SU-DHL-6 (cell line): ENCODE data around the gene NSMCE1.
A peak's percentile ranks its signal among the peaks of the same experiment; 100 is the strongest.
"Not testable (repeated sequence)": the region's sequence is repeated elsewhere in the genome, so short reads cannot be mapped to it uniquely, and the experiment has no call there.

Source experiments
- H2AFZ ChIP-seq: fragments of 200-600 bp; sonication (generic); 2 replicates; pipeline ENCODE4 v1.6.1; 2014; ENCODE audit warnings: low read depth, mild to moderate bottlenecking, moderate library complexity, mixed read lengths, antibody characterized with exemption, low read length; ENCODE audit not compliant: severe bottlenecking
- H3F3A ChIP-seq: fragments of 200-600 bp; shearing (Covaris generic); 2 replicates; pipeline ENCODE4 v1.6.0; 2016; ENCODE audit warnings: antibody characterized with exemption, mild to moderate bottlenecking; ENCODE audit not compliant: insufficient read depth
- H3K27ac ChIP-seq: fragments of 200-600 bp; sonication (generic); 2 replicates; pipeline ENCODE4 v1.5.1; 2016; ENCODE audit warnings: low read depth, mild to moderate bottlenecking, low read length, moderate library complexity, mixed read lengths
- H3K27me3 ChIP-seq: fragments of 200-600 bp; sonication (generic), shearing (Covaris generic); 2 replicates; pipeline ENCODE4 v1.6.0; 2014; ENCODE audit warnings: mild to moderate bottlenecking, low read length
- H3K36me3 ChIP-seq: fragments of 200-600 bp; sonication (generic); 2 replicates; pipeline ENCODE4 v1.6.1; 2014; ENCODE audit warnings: mild to moderate bottlenecking, low read length, mixed read lengths
- H3K4me2 ChIP-seq: fragments of 300-600, 200-600 bp; shearing (Covaris generic), sonication (generic); 2 replicates; pipeline ENCODE4 v1.6.0; 2014; ENCODE audit warnings: low read length, low read depth, mild to moderate bottlenecking; ENCODE audit not compliant: poor library complexity, severe bottlenecking
- H3K4me3 ChIP-seq: fragments of 200-600 bp; sonication (generic); 2 replicates; pipeline ENCODE4 v1.5.1; 2014; ENCODE audit warnings: antibody characterized with exemption, low read length, mild to moderate bottlenecking, mixed read lengths; ENCODE audit not compliant: insufficient read depth, poor library complexity, severe bottlenecking
- H3K79me2 ChIP-seq: fragments of 200-600 bp; sonication (generic); 2 replicates; pipeline ENCODE4 v1.6.1; 2014; ENCODE audit warnings: mild to moderate bottlenecking, low read length, moderate library complexity; ENCODE audit not compliant: insufficient read depth
- H3K9ac ChIP-seq: fragments of 200-600 bp; sonication (generic); 2 replicates; pipeline ENCODE4 v1.7.0; 2014; ENCODE audit warnings: mild to moderate bottlenecking, low read length
- H3K9me2 ChIP-seq: fragments of 200-600 bp; sonication (generic); replicated peaks from 2 replicates; pipeline ENCODE4 v1.6.1; 2014; ENCODE audit warnings: low read length; ENCODE audit not compliant: insufficient read depth
- H3K9me3 ChIP-seq: fragments of 200-600 bp; sonication (generic); 2 replicates; pipeline ENCODE4 v1.6.1; 2014; ENCODE audit warnings: low read length, mixed read lengths; ENCODE audit not compliant: insufficient read depth
- H4K20me1 ChIP-seq: fragments of 200-600 bp; sonication (generic); 2 replicates; pipeline ENCODE4 v1.6.1; 2014; ENCODE audit warnings: low read depth, mild to moderate bottlenecking, antibody characterized with exemption, low read length, moderate library complexity, mixed read lengths
- EZH2phosphoT487 ChIP-seq: fragments of 200-600 bp; sonication (generic), shearing (Covaris generic); conservative IDR thresholded peaks from 2 replicates; pipeline ENCODE4 v1.6.1; 2018; ENCODE audit warnings: mild to moderate bottlenecking, antibody characterized with exemption, low read length, moderate library complexity, mixed read lengths
- TF ChIP-seq, protein P1 (sequence below): fragments of 200-600 bp; sonication (generic); IDR thresholded peaks from one replicate; pipeline ENCODE4 v1.5.1; 2017; ENCODE audit warnings: antibody characterized with exemption, mild to moderate bottlenecking, low read length, moderate library complexity; ENCODE audit not compliant: insufficient read depth, poor library complexity, severe bottlenecking

Gene NSMCE1

DNA sequence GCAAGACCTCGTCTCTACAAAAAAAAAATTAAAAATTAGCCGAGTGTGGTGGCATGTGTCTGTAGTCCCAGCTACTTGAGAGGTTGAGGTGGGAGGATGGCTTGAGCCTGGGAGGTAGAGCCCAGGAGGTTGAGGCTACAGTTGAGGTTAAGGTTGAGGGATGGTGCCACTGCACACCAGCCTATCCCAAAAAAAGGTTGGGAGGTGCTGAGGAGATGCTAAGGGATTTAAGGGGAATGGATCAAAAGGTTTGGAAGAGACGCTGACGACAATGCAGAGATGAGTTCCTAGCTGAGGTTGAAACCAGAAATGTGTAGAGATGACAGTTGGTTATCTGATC is 4.7 kb upstream of the NSMCE1 start:
- H3K27me3 ChIP-seq = no peaks in the 10 kb centered on the region
- H3K9me3 ChIP-seq = no peaks in the 10 kb centered on the region
- H4K20me1 ChIP-seq = no peaks in the 10 kb centered on the region
- no peak overlapping the region for H2AFZ ChIP-seq
- no peaks in the 10 kb centered on the region for H3K36me3 ChIP-seq
- peak overlapping the region; percentile 44 for H3K4me2 ChIP-seq
- H3K9ac ChIP-seq = no peak overlapping the region
- H3K9me2 ChIP-seq = no peaks in the 10 kb centered on the region
- TF ChIP-seq, protein P1, sequence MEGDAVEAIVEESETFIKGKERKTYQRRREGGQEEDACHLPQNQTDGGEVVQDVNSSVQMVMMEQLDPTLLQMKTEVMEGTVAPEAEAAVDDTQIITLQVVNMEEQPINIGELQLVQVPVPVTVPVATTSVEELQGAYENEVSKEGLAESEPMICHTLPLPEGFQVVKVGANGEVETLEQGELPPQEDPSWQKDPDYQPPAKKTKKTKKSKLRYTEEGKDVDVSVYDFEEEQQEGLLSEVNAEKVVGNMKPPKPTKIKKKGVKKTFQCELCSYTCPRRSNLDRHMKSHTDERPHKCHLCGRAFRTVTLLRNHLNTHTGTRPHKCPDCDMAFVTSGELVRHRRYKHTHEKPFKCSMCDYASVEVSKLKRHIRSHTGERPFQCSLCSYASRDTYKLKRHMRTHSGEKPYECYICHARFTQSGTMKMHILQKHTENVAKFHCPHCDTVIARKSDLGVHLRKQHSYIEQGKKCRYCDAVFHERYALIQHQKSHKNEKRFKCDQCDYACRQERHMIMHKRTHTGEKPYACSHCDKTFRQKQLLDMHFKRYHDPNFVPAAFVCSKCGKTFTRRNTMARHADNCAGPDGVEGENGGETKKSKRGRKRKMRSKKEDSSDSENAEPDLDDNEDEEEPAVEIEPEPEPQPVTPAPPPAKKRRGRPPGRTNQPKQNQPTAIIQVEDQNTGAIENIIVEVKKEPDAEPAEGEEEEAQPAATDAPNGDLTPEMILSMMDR = no peak
- no peak for TF ChIP-seq EZH2phosphoT487
- H3F3A ChIP-seq = peaks cover 55% of the 10 kb centered on the region
- H3K4me3 ChIP-seq = no peak overlapping the region
- no peaks in the 10 kb centered on the region for H3K79me2 ChIP-seq
- peak overlapping the region; percentile 67 for H3K27ac ChIP-seq

DNA sequence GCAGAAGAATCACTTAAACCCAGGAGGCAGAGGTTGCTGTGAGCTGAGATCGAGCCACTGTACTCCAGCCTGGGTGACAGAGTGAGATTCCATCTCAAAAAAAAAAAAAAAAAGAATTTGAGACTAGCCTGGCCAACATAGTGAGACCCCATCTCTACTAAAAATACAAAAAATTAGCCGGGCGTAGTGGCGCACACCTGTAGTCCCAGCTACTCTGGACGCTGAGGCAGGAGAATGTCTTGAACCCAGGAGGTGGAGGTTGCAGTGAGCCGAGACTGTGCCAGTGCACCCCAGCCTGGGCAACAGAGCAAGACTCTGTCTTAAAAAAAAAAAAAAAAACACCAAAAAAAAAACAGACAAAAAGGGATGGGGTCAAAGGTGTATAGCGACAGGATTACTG is 4.1 kb upstream of the NSMCE1 start:
- H3K27me3 ChIP-seq, H3K79me2 ChIP-seq, H3K27ac ChIP-seq, H3K9ac ChIP-seq, H4K20me1 ChIP-seq, H2AFZ ChIP-seq, H3K36me3 ChIP-seq, H3K9me3 ChIP-seq, H3K4me3 ChIP-seq, H3K4me2 ChIP-seq, H3K9me2 ChIP-seq: not testable (repeated sequence)
- peaks cover 55% of the 10 kb centered on the region for H3F3A ChIP-seq

DNA sequence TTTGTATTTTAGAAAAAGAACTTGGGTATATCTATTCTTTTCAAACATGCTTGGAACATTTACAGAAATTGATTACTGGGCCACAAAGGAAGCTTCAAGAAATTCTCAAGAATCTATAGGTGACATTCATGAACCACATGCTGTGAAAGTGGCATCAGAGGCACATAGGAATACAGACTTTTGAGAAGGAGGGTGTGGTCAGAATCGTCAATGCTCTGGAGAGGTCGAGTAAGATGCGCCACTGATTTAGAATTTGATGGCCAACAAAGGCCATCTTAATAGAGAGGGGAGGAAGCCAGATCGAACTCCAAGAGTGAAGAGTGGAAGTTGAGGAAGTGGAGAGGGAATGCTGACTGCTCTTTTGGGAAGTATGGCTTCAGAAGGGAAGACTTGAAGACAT is 3.5 kb upstream of the NSMCE1 start:
- Histone ChIP-seq H3K4me3 (no peak overlapping the region), H4K20me1 (no peaks in the 10 kb centered on the region), H3K4me2 (no peak overlapping the region), H2AFZ (no peak overlapping the region), H3K9me3 (no peaks in the 10 kb centered on the region), H3K27me3 (no peaks in the 10 kb centered on the region), H3F3A (peaks cover 52% of the 10 kb centered on the region), H3K79me2 (no peaks in the 10 kb centered on the region), H3K9me2 (no peaks in the 10 kb centered on the region), H3K27ac (peak overlapping the region; percentile 43; the same call in 1 of the 2 replicates), H3K36me3 (no peaks in the 10 kb centered on the region), H3K9ac (no peak overlapping the region; the same call in 1 of the 2 replicates)
- TF ChIP-seq EZH2phosphoT487 = no peak
- TF ChIP-seq, protein P1 = no peak

DNA sequence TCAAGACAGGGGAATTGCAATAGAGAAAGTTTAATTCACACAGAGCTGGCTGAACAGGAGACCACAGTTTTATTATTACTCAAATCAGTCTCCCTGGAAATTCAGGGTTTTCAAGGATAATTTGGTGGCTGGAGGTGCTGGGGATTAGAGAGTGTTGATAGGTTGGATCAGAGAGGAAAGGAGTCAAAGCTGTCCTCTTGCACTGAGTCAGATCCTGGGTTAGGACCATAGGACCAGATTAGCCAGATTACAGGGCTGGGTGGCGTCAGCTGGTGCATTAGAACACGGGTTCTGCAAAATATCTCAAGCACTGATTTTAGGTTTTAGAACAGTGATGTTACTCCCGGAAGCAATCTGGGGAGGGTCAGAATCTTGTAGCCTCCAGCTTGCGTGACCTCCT is 1.8 kb upstream of the NSMCE1 start:
- no peaks in the 10 kb centered on the region for H3K36me3 ChIP-seq
- H3K27me3 ChIP-seq = no peaks in the 10 kb centered on the region
- H4K20me1 ChIP-seq = no peaks in the 10 kb centered on the region
- no peak overlapping the region for H3K4me3 ChIP-seq
- peak overlapping the region; percentile 17 for H3K4me2 ChIP-seq
- no peak overlapping the region for H3K27ac ChIP-seq
- H3K9me2 ChIP-seq = no peaks in the 10 kb centered on the region
- peaks cover 59% of the 10 kb centered on the region for H3F3A ChIP-seq
- no peak overlapping the region for H3K9ac ChIP-seq
- H2AFZ ChIP-seq = no peak overlapping the region
- H3K79me2 ChIP-seq = no peaks in the 10 kb centered on the region
- TF ChIP-seq EZH2phosphoT487 = no peak
- TF ChIP-seq, protein P1 = no peak
- no peaks in the 10 kb centered on the region for H3K9me3 ChIP-seq
